PC-3 (cell line): ENCODE results near the gene C6orf163. TPM values are rescaled to one million over a fixed set of nuclear protein-coding genes. Genes with fewer than 3 reads are reported as not detected.

Experiments
- ATAC-seq: fragments of 200-7000 bp; cut with Tn5 transposase; 2 replicates; pipeline ENCODE4 v1.9.1; 2020; ENCODE audit warnings: mild to moderate bottlenecking, moderate library complexity
- BruUV-seq: library from RNA; stranded (reverse); fragments of 400-500 nt; replicated peaks from 2 replicates; lab custom pipeline; 2021; lab: Mats Ljungman, UMichigan
- CTCF ChIA-PET: fragments of 300-600 bp; sonication (Branson Sonifier 250); formaldehyde crosslinking; loops from one replicate; lab custom pipeline; 2022; ENCODE audit warnings: antibody characterized with exemption; lab: Charles Lee
- POLR2A ChIA-PET: fragments of 300-600 bp; sonication (Branson Sonifier 250); formaldehyde crosslinking; loops from one replicate; lab custom pipeline; 2022; ENCODE audit warnings: antibody characterized with exemption; ENCODE audit not compliant: unreplicated experiment; lab: Charles Lee
- DNase-seq: peaks from one replicate; pipeline ENCODE4 v3.0.0-alpha.2; 2015
- H2AFZ ChIP-seq: fragments of 300-600 bp; sonication (generic); 2 replicates; pipeline ENCODE4 v1.6.0; 2016; ENCODE audit warnings: antibody characterized with exemption, low read length
- H3F3A ChIP-seq: fragments of 300-600 bp; sonication (generic); one replicate; pipeline ENCODE4 v1.6.0; 2017; ENCODE audit warnings: antibody characterized with exemption, low read length, control low read depth, mild to moderate bottlenecking; ENCODE audit not compliant: unreplicated experiment
- H3K27ac ChIP-seq: fragments of 300-600 bp; sonication (generic); 2 replicates; pipeline ENCODE4 v1.5.1; 2016; ENCODE audit warnings: mild to moderate bottlenecking, low read length
- H3K27me3 ChIP-seq: fragments of 300-600 bp; sonication (generic); 2 replicates; pipeline ENCODE4 v1.6.1; 2016; ENCODE audit warnings: low read length, mixed read lengths
- H3K36me3 ChIP-seq: fragments of 300-600 bp; sonication (generic); 2 replicates; pipeline ENCODE4 v1.6.1; 2016; ENCODE audit warnings: low read depth, mixed run types, low read length, mixed read lengths
- H3K4me1 ChIP-seq: fragments of 300-600 bp; sonication (generic); 2 replicates; pipeline ENCODE4 v1.5.1; 2016; ENCODE audit warnings: low read length; ENCODE audit not compliant: insufficient read depth
- H3K4me2 ChIP-seq: fragments of 300-600 bp; sonication (generic); 2 replicates; pipeline ENCODE4 v1.6.0; 2016; ENCODE audit warnings: low read length
- H3K4me3 ChIP-seq: fragments of 300-600 bp; sonication (generic); 2 replicates; pipeline ENCODE4 v1.5.1; 2016; ENCODE audit warnings: mild to moderate bottlenecking, low read length, mixed read lengths
- H3K79me2 ChIP-seq: fragments of 300-600 bp; sonication (generic); 2 replicates; pipeline ENCODE4 v1.6.1; 2017; ENCODE audit warnings: low read length, mixed read lengths
- H3K9ac ChIP-seq: fragments of 300-600 bp; sonication (generic); 2 replicates; pipeline ENCODE4 v1.6.0; 2016; ENCODE audit warnings: mild to moderate bottlenecking, low read length
- H3K9me2 ChIP-seq: fragments of 300-600 bp; sonication (generic); replicated peaks from 2 replicates; pipeline ENCODE4 v1.6.1; 2016; ENCODE audit warnings: mixed run types, low read length, mixed read lengths
- H3K9me3 ChIP-seq: fragments of 300-600 bp; sonication (generic); 2 replicates; pipeline ENCODE4 v1.6.1; 2016; ENCODE audit warnings: low read length, mixed read lengths
- H4K20me1 ChIP-seq: fragments of 300-600 bp; sonication (generic); 2 replicates; pipeline ENCODE4 v1.6.1; 2016; ENCODE audit warnings: low read length, mixed read lengths
- EZH2 ChIP-seq: fragments of 300-600 bp; sonication (generic); IDR thresholded peaks from one replicate; pipeline ENCODE4 v1.6.1; 2017; ENCODE audit warnings: antibody characterized with exemption, mild to moderate bottlenecking, low read length; ENCODE audit not compliant: unreplicated experiment
- EZH2phosphoT487 ChIP-seq: fragments of 300-600 bp; sonication (generic); IDR thresholded peaks from 2 replicates; pipeline ENCODE4 v1.6.1; 2018; ENCODE audit warnings: mild to moderate bottlenecking, antibody characterized with exemption, low read length, borderline replicate concordance
- intact Hi-C: fragments of 100-400 bp; cut with micrococcal nuclease; formaldehyde crosslinking; loops from 2 replicates; pipeline ENCODE4 v1.9.0; 2023
- total RNA-seq: library from RNA; depleted of rRNA; stranded (reverse); fragments of >200 nt; gene quantifications from 2 replicates; pipeline ENCODE4 v1.2.3, GENCODE V29; 2014
- TF ChIP-seq, protein P1 (sequence below): fragments of 300-600 bp; sonication (generic); conservative IDR thresholded peaks from 2 replicates; pipeline ENCODE4 v1.5.1; 2017; ENCODE audit warnings: antibody characterized with exemption, low read depth, mild to moderate bottlenecking, low read length

The C6orf163 gene
- total RNA-seq, 1 experiment from 2014 or later: 0.62 TPM

DNA sequence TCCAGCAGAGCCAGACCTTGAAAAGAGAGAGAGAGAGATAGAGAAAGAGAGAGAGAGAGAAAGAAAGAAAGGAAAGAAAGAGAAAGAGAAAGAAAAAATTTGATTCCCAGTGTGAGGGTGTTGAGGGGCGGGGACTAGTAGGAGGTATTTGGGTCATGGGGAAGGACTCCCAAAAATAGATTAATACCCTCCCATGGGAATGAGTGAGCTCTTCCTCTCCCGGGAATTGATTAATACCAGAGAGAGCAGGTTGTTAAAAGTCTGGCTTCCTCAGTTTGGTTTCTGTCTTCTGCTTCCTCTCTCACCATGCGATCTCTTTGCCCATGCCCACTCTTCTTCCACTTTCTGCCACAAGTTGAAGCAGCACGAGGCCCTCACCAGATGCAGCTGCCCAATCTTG lies 34.3 kb downstream of the C6orf163 start:
- BruUV-seq: no TSS peak
- POLR2A ChIA-PET: interaction anchor here (0.6 kb wide), 1 partner anchor 17 kb away, joined by 6 read pairs; no protein-coding TSS in a partner anchor

DNA sequence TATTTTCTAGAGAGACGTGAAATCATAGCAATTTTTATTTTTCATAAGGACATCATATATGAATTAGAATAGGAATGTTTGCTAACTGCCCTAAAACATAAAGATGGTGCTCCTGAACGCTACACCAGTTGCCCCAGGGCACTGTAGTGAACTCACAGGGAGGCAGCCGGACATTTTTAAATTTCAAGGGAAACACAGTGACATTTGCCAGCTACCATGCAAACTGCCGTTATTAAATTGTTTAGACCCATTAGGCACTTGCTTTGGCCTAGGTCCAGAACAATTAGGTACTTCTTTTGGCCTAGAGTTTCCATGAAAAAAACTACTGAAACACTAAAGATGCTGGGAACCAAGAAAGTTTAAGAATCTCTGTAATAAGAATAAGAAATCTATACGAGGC lies 38.2 kb downstream of the C6orf163 start:
- Histone ChIP-seq H3K9ac (no peak overlapping the region), H3F3A (no peaks in the 10 kb centered on the region), H4K20me1 (no peaks in the 10 kb centered on the region), H3K4me1 (no peaks in the 10 kb centered on the region), H3K9me3 (no peaks in the 10 kb centered on the region), H3K79me2 (no peaks in the 10 kb centered on the region), H3K9me2 (no peaks in the 10 kb centered on the region), H3K4me3 (no peak overlapping the region), H3K36me3 (no peaks in the 10 kb centered on the region), H3K4me2 (no peak overlapping the region), H3K27ac (no peak overlapping the region), H3K27me3 (no peaks in the 10 kb centered on the region), H2AFZ (no peak overlapping the region)
- no TSS peak for BruUV-seq
- TF ChIP-seq EZH2: no peak
- intact Hi-C loops: no loop called here
- POLR2A ChIA-PET: no interaction called here
- ATAC-seq (no peak), DNase-seq (no peak)
- CTCF ChIA-PET: no interaction called here

More for the DNA sequence above, 34.3 kb downstream of the C6orf163 start:
- H3K36me3 ChIP-seq: no peaks in the 10 kb centered on the region
- no peaks in the 10 kb centered on the region for H3K27me3 ChIP-seq
- H3K4me3 ChIP-seq: no peak overlapping the region
- H3K4me1 ChIP-seq: no peaks in the 10 kb centered on the region
- no peaks in the 10 kb centered on the region for H3K79me2 ChIP-seq
- H3K9me3 ChIP-seq: no peaks in the 10 kb centered on the region
- CTCF ChIA-PET: no interaction called here
- no peak for ATAC-seq
- H3K27ac ChIP-seq: no peak overlapping the region
- intact Hi-C loops: no loop called here
- H2AFZ ChIP-seq: no peak overlapping the region
- no peaks in the 10 kb centered on the region for H3K9me2 ChIP-seq
- H4K20me1 ChIP-seq: no peaks in the 10 kb centered on the region
- H3K4me2 ChIP-seq: no peak overlapping the region
- no peak overlapping the region for H3K9ac ChIP-seq
- TF ChIP-seq EZH2phosphoT487 (no peak), EZH2 (no peak)
- TF ChIP-seq, protein P1, sequence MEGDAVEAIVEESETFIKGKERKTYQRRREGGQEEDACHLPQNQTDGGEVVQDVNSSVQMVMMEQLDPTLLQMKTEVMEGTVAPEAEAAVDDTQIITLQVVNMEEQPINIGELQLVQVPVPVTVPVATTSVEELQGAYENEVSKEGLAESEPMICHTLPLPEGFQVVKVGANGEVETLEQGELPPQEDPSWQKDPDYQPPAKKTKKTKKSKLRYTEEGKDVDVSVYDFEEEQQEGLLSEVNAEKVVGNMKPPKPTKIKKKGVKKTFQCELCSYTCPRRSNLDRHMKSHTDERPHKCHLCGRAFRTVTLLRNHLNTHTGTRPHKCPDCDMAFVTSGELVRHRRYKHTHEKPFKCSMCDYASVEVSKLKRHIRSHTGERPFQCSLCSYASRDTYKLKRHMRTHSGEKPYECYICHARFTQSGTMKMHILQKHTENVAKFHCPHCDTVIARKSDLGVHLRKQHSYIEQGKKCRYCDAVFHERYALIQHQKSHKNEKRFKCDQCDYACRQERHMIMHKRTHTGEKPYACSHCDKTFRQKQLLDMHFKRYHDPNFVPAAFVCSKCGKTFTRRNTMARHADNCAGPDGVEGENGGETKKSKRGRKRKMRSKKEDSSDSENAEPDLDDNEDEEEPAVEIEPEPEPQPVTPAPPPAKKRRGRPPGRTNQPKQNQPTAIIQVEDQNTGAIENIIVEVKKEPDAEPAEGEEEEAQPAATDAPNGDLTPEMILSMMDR: no peak
- no peak for DNase-seq
- no peaks in the 10 kb centered on the region for H3F3A ChIP-seq

DNA sequence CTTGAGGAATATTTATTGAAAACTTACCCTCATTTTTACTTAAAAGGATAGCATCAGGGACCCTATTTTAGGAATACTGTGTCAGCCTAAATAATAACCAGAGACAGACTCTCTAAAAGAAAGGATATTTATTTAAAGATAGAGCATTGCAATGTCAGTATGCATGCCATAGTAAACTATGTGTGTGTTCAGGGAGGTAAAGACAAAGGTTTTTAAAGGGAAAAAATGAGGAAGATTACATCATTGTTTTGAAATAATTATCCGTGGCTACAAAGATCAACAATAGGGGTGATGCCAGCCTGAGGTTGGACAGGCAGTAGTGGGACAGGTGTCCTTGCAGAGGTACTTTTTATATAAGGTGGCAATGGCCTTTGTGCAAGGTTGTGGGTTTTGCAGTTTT lies 39.4 kb downstream of the C6orf163 start:
- no peaks in the 10 kb centered on the region for H3K9me3 ChIP-seq
- no peak overlapping the region for H3K9ac ChIP-seq
- ChIA-PET POLR2A (no interaction called here), CTCF (no interaction called here)
- no peaks in the 10 kb centered on the region for H3K9me2 ChIP-seq
- H2AFZ ChIP-seq: no peak overlapping the region
- H3K27me3 ChIP-seq: no peaks in the 10 kb centered on the region
- DNase-seq: no peak
- no peaks in the 10 kb centered on the region for H3F3A ChIP-seq
- TF ChIP-seq, protein P1: no peak
- TF ChIP-seq EZH2phosphoT487 (no peak), EZH2 (no peak)
- no peak overlapping the region for H3K4me2 ChIP-seq
- no peak overlapping the region for H3K4me3 ChIP-seq
- BruUV-seq: no TSS peak
- H3K79me2 ChIP-seq: no peaks in the 10 kb centered on the region
- ATAC-seq: no peak
- H3K36me3 ChIP-seq: no peaks in the 10 kb centered on the region
- intact Hi-C loops: no loop called here
- H3K4me1 ChIP-seq: no peaks in the 10 kb centered on the region
- no peak overlapping the region for H3K27ac ChIP-seq
- no peaks in the 10 kb centered on the region for H4K20me1 ChIP-seq
